RPMI8226 (cell line): ENCODE measurements around the gene GNA14.
"Not testable (repeated sequence)": the region's sequence is repeated elsewhere in the genome, so short reads cannot be mapped to it uniquely, and the experiment has no call there.

Source experiments
- DNase-seq: peaks from one replicate; pipeline ENCODE4 v3.0.0-alpha.2; 2015

The GNA14 gene

GRCh38 chr9:77486463-77486862 lies 161.7 kb downstream of the GNA14 start:
- DNase-seq = no peak

- no peak for DNase-seq
These were observed 172.3 kb downstream of the GNA14 start for GRCh38 chr9:77475641-77476473.

GRCh38 chr9:77474936-77475335 lies 173.2 kb downstream of the GNA14 start:
- no peak for DNase-seq

- no peak for DNase-seq
These were observed 175.5 kb downstream of the GNA14 start for GRCh38 chr9:77472646-77473045.

- DNase-seq = no peak
These were observed 176.6 kb downstream of the GNA14 start for GRCh38 chr9:77471572-77471971.

- no peak for DNase-seq
These were observed 178.4 kb downstream of the GNA14 start for GRCh38 chr9:77469515-77470231.

- no peak for DNase-seq
These were observed 183.5 kb downstream of the GNA14 start for GRCh38 chr9:77464661-77465060.

GRCh38 chr9:77463151-77463550 lies 185.0 kb downstream of the GNA14 start:
- DNase-seq = no peak

- no peak for DNase-seq
These were observed 186.1 kb downstream of the GNA14 start for GRCh38 chr9:77462066-77462465.

- DNase-seq = no peak
These were observed 187.2 kb downstream of the GNA14 start for GRCh38 chr9:77460938-77461337.

GRCh38 chr9:77457916-77458592 lies 190.1 kb downstream of the GNA14 start:
- DNase-seq = peak; percentile 66

GRCh38 chr9:77456829-77457437 lies 191.2 kb downstream of the GNA14 start:
- DNase-seq = peak; percentile 75

GRCh38 chr9:77455312-77455927 lies 192.7 kb downstream of the GNA14 start:
- DNase-seq = peak; percentile 32

- DNase-seq = no peak
These were observed 193.5 kb downstream of the GNA14 start for GRCh38 chr9:77454663-77455062.

- DNase-seq = peak; percentile 13
These were observed 194.1 kb downstream of the GNA14 start for GRCh38 chr9:77453825-77454647.

GRCh38 chr9:77451507-77451906 lies 196.6 kb downstream of the GNA14 start:
- no peak for DNase-seq

GRCh38 chr9:77450085-77450475 lies 198.0 kb downstream of the GNA14 start:
- no peak for DNase-seq

- no peak for DNase-seq
These were observed 198.7 kb downstream of the GNA14 start for GRCh38 chr9:77449240-77450084.

- no peak for DNase-seq
These were observed 200.5 kb downstream of the GNA14 start for GRCh38 chr9:77447646-77448045.

- DNase-seq = no peak
These were observed 205.7 kb downstream of the GNA14 start for GRCh38 chr9:77442436-77442835.

GRCh38 chr9:77441124-77441523 lies 207.0 kb downstream of the GNA14 start:
- not testable (repeated sequence) for DNase-seq
